NCI-H1417 treated with DMSO at 0.1 percent for 48 hours (cell line): ENCODE results near the gene PIGM.
"Not testable (repeated sequence)": the region's sequence is repeated elsewhere in the genome, so short reads cannot be mapped to it uniquely, and the experiment has no call there.

Experiments used
- DNase-seq: peaks from one replicate; lab custom pipeline; 2025; lab: John Stamatoyannopoulos, UW

Gene PIGM

DNA sequence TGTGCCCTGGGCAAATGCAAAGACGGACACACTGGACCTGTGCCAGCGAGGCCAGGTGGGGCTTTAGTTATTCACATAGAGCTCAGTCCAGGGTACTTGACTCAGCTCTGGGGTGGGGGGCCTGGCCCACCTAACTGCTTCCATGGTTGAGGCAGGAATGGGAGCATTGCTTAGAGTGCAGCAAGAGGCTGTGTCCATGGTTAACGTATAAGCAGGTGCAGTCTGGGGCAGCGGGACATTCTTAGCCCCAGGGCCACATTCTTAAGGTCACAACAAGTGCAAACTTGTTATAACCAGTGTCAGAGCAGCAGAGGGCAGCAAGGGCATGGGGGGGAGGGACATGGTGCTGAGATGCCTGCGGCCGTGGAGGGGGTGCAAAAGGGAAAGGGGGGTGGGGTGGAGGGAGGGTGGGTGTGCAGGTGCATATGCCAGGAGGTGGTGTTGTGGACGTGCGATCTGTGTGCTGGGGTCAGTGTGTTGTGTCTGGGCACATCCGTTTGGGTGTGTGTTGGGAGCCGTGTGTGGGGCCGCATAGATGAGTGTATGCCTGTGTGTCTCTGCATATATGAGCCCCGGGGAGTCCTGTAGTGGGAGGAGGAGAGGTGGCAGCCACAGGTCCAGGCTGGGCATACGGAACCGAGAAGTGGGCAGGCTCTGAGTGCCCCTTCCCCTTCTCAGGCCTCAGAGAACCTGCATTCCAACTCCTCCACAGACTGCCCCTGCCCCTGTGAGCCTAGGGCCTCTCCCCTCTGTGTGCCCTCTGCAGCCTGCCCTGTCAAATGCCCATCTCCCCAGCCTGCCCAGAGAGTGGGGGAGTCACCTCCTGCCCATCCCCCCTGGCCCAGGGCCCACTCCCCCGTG, 29.8 kb upstream of the PIGM start:
- no peak for DNase-seq

- DNase-seq = no peak
Observed at GRCh38 chr1:160058087-160058486, 26.3 kb upstream of the PIGM start.

- no peak for DNase-seq
Observed at GRCh38 chr1:160056648-160057169, 24.9 kb upstream of the PIGM start.

GRCh38 chr1:160053548-160054365, 22.0 kb upstream of the PIGM start:
- DNase-seq = no peak

DNA sequence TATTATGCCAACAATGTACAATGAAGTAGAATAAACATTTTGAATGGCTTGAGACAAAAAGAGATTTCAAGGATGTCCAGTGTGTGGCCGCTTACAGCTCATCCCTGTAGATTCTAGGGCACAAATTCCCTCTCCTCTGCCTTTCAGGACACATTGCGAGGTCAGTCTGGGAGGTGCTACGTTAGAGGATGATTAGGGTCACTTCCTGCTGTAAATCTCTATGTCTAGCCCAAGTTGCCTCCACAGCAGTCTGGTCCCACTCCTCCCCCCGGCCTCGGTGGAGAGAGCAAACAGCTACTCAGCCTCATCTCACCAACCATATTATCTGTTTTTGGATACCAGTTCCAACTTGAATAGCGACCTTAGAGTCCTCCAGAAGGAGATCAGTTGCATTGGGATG, 21.1 kb upstream of the PIGM start:
- no peak for DNase-seq

DNA sequence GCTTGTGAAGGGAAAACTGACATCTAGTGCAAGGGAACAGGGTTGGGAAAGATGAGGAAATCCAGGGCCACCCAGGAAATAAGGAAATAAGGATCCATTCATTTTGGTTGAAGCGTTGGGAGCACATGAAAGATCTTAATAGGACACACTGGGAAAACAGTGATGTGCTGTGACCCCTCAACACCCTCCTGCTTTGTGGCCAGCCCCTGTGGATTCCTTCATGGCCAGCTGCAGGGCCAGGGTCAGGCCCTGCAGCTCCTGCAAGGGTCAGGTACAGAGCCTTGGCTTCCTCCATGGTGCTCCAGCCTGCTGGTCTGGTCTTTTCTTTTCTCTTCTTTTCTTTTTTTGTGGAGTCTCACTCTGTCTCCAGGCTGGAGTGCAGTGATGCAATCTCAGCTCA, 18.8 kb upstream of the PIGM start:
- no peak for DNase-seq

DNA sequence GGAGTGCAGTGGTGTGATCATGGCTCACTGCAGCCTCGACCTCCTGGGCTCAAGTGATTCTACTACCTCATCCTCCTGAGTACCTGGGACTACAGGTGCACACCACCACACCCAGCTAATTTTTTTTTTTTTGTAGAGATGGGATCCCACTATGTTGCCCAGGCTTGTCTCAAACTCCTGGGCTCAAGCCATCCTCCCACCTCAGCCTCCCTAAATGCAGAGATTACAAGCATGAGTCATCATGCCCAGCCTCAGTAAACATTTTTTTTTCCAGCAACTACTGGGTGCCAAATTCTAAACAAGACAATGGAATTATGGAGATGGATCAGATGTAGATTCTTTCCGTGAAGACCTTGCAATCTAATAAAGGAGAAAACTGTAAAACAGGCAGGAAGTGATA, 18.4 kb upstream of the PIGM start:
- DNase-seq = not testable (repeated sequence)

DNA sequence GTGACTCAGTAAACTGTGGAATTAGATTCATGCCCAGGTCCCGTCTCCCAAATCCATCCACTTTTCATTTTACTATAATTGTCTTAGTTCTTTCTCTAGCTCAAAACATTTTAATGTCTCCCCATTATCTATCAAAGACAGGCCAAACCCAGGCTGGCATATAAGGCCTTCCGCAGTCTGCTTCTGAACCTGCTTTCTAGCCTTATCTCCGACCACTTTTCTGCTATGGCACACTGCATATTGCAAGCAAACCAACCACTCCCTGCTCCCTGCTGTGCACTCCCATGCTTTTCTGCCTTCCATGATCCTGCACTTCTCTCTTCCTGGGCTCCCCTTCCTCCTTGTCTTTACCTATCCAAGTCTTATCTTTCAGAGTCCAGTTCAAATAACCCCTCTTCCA, 17.3 kb upstream of the PIGM start:
- no peak for DNase-seq

DNA sequence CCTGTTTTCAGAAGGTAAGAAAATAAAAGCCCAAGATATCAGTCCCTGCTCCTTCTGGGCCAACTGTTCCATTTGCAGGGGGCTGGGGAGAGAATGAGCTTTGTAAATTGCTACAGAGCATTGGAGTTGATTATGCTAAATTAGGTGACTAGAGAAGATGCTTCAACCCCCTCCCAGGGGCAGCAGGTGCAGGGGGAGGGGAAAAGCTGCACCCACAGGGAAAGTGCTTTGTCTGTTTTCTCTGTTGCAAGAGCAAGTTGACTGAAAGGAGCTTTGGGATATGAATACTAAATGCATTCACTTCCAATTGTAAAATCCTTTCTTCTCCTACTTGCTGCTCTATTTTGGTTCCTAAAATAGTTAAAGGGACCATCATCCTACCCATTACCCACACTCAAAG, 16.5 kb upstream of the PIGM start:
- no peak for DNase-seq

- no peak for DNase-seq
Observed at GRCh38 chr1:160047111-160047991, 15.6 kb upstream of the PIGM start.

GRCh38 chr1:160046494-160047110, 14.8 kb upstream of the PIGM start:
- DNase-seq = no peak

DNA sequence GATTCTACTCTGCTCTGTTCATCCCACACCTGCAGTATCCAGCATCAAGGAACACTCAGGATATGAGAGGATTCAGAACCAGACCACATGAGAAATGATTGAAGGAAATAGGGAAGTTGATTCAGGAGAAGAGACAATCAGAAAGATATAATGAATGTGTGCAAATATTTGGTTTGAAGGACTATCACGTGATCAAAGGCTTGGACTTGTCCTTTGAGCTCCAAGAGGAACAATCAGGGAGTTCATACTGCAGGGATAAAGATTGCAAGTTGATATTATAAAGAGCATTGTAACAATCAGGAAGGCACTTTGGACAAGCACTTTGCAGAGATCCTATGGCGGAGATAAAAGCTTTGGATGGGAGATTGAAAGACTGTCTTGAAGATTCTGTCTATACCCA, 13.9 kb upstream of the PIGM start:
- no peak for DNase-seq

DNA sequence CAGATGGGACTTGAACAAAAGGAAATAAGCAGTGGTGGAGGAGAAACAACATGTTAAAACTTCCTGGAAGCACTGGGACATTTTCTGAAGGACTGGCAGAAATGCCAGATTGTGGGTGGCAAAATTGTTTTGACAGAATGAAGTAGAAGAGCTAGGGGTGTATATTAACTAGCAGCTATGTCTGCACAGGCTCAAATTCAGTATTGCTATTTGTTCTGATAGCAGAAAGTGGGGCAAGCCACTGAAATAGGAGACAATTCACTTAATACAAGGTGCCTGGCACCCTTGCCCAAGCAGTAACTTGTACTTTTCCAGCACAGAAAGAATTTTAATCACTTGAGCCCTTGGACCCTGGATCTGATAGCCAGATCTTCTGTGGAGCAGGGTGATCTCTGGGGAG, 11.8 kb upstream of the PIGM start:
- no peak for DNase-seq

GRCh38 chr1:160040476-160040875, 8.7 kb upstream of the PIGM start:
- no peak for DNase-seq

DNA sequence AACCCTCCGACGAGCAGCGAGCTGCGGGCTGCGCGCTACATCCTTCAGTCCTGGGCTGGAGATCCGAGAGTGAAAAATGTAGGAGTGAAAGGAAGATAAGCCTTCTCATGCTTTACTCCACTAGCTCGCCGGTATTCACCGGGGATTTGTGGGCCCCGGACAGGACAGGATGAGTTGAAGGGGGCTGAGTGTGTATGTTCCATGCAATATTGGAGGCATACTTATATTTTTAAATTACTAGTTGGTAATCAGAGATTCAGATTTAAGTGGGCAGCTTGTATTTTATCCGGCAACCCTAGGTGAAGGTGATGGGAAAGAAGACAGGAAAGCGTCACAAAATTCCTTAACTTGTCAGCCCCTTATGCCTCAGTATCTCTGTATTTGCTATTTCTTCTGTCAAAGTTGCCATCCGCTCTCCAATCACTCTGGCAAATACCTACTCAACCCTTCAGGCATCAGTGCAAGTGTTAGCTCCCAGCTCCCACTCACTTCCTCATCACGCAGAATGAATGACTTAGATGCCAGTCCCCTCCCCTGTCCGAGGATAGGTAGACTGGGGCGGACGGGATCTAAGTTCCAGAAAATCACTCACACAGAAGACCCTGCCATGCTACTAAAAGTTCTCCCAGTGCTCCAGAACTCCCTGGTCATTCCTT, 503 bp upstream of the PIGM start:
- DNase-seq = no peak

- no peak for DNase-seq
Observed at GRCh38 chr1:160030657-160031364, 979 bp downstream of the PIGM start.

GRCh38 chr1:160028426-160028825, 3.4 kb downstream of the PIGM start:
- DNase-seq = no peak

DNA sequence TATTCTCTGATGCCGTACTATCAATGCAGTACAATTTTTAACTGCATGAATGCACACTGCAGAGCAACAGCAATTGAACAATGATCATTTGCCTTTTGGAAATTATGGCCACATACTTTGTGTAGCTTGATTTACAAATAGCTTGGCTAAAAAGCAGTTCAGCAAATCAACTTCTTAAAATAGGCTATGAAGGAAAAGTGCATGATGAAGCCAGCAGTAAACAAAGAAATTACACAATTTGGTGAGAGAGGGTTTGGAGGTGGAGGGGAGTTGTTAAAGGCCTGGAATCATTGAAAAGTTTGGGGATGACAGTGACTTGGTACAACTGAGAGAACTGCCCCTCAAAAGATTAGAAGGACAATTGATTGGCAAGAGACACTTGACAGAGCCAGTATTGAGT, 6.5 kb downstream of the PIGM start:
- DNase-seq = no peak

GRCh38 chr1:160024195-160024905, 7.4 kb downstream of the PIGM start:
- DNase-seq = no peak
